HG02970 (cell line): ENCODE measurements around the gene PROM1.

Experiments
- ATAC-seq: cut with Tn5 transposase; IDR thresholded peaks from one replicate; pipeline ENCODE4 v1.9.1; 2021; ENCODE audit warnings: mild to moderate bottlenecking, moderate library complexity, moderate number of reproducible peaks; ENCODE audit not compliant: unreplicated experiment, low FRiP score

Gene PROM1

GRCh38 chr4:15918484-15919129, 165.2 kb downstream of the PROM1 start:
- ATAC-seq, result no peak
